Activated effector memory CD4-positive, alpha-beta T cell treated with anti-CD3 and anti-CD28 coated beads, Interleukin-2, amount 50 U/mL, for 16 hours (primary cell): ENCODE results near the gene FAM124A.

Experiments
- DNase-seq: peaks from one replicate; pipeline ENCODE4 v3.0.0-alpha.2; 2020

Gene FAM124A

GRCh38 chr13:51221108-51221507 lies 1.1 kb upstream of the FAM124A start:
- DNase-seq = no peak

- no peak for DNase-seq
Observed at GRCh38 chr13:51221674-51222036, 543 bp upstream of the FAM124A start.

DNA sequence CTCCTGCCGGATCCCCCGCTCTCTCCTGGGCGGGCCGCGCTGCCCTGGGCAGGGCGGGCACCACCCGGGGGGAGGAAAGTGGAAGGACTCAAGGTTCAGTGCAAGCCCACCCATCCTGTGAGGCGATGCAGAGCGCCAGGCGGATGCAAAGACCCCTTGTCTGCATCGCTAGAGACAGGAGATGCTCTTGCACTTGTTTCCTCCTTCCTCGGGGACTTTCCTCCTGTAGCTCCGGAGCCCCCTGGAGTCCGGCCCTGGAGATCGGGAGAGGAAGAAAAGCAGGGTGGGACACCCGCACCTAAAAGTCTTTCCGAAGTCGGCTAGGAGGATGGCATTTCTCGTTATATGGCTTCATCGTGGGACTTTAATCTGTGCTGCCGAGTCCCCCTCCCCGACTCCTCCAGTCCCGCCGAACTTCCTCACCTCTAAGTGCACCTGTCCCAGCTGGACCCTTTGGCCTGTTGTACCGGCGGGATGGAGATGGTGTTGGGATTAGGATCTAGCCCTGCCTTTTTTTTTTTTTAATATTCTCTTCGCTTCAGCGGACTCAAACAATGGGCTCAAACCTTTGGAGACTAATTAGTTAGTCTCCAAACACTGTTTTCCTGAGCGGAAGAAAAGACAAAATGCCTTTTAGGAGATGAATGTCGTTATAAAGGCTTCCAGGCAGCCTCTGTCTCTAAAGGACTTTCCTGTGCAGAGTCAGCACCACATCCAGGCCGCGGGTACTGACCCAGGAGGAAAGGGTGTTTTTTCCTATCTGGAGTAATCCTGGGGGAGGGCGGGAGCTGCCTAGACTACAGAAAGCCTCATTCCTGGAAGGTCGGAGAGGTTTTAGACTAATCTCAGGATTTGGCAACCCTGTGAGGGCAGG lies 725 bp downstream of the FAM124A start:
- DNase-seq = no peak

DNA sequence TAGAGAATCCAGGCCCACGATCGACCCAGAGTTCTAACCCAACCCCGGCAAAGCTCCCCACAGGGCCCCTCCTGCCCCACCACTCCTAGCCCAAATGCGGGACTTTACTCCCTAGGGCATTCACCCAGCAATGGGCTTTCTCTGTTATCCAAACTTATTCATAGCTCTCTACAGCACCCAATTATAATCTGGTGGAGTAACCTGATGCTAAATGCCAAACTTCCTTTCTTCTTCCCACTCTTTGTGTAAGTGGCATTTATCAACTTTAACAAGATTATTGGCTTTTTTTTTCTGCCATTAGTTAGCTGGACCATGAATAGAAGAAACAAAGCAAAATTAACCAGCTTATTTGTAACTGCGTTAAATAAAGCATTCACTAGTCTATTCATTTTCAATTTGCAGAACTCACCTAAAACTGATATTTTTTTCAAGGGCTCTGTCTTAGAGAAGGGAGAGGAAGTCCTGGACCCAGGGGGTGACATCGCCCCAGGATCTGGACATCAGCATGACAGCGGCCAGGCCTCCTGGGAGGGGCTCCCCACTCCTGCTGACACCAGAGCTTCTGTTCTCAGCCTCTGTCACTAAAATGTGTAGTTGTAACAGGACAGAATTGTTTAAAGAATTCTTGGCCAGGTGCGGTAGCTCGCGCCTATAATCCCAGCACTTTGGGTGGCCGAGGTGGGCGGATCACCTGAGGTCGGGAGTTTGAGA lies 1.5 kb downstream of the FAM124A start:
- DNase-seq = no peak

DNA sequence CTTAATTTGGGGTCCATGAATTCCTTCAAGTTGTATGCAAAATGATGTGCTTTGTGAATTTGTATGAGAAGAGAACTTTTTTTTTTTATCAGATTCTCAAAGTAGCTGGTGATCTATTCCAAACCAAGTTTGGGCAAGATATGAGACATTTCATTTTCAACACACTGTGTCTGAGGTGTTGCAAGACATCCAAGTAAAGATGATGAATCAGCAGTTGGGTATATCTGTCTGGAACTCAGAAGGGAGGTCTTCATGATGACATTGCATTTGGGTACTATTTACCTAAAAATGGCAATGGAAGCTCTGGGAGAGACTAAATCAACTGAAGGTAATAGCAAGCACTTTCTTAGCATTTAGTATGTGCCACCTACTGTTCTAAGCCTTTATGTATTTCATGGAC lies 2.8 kb downstream of the FAM124A start:
- no peak for DNase-seq

- DNase-seq = no peak
Observed at GRCh38 chr13:51227404-51227803, 5.2 kb downstream of the FAM124A start.

DNA sequence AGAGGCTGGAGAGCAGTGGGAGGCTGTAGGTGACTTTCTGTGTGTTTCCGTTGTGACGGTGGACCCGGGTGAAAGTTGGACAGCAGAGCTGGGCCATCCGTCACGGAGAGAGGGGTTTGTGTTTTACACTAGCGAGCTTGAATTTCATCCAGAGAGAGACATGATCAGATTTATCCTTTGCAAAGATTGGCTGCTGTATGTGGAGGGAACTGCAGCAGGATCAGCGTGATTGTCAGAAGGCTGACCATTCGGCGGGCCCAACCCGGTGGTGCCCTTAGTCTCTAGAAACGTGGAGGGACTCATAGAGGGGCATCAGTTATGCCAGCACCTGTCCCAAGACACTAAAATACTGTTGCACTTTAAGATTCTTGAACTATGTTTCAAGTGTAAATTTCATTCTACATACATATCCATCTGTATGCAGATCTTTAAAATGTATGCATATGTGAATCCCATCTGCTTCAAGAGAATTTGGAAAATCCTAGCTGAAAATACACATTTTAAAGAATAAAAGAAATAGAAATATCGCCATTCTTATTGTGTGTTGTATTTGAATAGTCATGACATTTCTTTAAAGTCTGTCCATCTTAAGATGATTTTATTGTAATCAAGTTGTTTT lies 7.0 kb downstream of the FAM124A start:
- DNase-seq = no peak

DNA sequence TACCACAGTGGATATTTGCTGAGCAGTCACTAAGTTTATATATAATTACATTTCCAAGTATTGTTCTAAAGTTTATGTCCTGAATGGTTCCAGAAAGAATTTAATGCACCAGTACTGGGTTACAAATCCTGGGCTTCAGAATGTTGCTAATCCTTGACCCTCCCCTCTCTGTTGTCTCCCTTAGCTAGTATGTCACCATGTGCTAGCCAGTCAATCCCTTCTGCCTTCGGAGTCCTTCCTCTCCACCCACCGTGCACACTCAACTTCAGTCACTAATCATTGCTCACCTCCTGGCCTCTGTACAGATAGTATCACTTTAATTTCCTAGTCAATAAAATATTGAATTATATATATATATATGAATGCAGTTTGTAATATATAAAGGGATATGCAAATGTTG lies 7.5 kb downstream of the FAM124A start:
- no peak for DNase-seq

- no peak for DNase-seq
Observed at GRCh38 chr13:51230477-51231105, 8.4 kb downstream of the FAM124A start.

GRCh38 chr13:51231456-51231855 lies 9.3 kb downstream of the FAM124A start:
- DNase-seq = no peak

- DNase-seq = no peak
Observed at GRCh38 chr13:51232328-51232727, 10.1 kb downstream of the FAM124A start.

DNA sequence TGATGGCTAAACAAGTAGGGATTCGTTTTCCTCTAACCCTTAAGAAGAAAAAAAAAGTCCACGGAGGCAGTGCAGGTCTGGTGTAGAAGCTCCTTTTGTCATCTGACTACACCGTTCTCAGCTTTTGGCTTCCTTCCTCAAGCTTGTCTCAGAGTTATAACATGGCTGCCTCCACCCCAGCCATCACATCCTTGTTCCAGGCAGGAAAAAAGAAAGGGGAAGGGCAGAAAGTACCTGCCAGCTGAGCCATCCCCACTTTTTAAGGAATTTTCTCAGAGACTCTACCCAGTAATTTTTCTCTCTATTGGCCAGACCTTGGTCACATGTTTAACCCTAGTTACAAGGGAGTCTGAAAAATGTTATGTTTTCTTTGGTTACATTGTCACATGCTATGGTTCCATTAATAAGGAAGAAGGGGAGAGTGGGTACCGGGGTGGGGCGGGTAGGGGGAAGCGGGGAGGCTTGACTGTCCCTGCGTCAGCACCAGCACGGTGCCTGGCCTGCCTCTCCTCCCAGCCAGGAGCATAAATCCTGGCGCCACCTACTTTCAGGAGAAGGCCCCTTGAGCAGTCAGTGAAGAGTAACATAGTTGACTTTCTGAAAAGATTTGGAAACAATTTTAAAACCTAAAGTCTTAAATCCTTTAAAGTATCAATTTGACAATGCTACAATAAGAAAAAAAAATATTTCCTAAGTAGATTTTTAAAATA lies 11.1 kb downstream of the FAM124A start:
- DNase-seq = no peak

- no peak for DNase-seq
Observed at GRCh38 chr13:51234676-51235075, 12.5 kb downstream of the FAM124A start.

GRCh38 chr13:51235186-51235585 lies 13.0 kb downstream of the FAM124A start:
- DNase-seq = no peak

DNA sequence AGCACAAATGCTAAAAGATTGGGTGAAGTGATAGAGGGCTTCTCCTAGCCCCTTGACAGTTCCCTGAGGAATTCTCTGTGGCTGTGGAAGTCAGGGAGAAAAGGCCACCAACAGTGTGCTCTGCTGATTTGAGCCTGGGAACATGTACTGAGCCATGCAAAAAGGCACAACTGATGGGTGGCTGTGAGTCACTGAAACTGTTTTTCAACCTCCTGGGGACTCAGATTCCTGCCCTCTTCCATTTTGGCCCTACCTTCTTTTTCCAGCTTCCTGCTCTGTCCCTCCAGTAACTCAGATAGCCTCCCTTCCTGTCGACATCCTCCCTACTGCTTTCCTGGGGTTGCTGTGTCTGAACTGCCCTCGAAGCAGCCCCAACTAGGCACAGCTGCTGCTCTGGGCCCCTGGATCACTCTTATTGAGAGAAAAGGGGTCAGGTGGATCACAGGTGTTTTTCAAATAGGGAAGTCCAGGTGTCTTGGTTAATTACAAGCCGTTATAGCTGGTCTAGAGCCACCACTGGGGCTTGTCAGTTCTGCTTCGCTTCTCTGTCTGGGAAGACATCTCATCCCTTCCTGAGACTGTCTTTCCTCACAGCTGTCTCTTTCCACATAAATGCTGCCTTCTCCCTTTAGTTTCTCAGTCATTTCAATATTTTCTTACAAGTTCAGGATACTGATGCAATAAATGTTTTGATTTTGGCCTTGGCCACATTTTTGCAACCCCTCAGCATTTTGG lies 13.7 kb downstream of the FAM124A start:
- no peak for DNase-seq

DNA sequence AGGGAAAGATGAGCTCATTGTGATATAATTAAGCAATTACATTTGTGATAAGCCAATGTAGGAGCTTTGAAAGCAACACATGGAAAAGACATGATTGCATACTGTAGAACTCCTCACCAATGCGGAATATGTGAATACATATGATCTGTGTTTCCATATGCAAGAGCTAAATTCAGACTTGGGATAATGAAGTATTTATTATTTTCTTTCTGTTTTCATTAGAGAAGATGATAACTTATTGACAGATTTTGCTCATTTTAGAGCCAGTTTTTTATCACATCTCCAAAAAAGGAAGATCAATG lies 14.2 kb downstream of the FAM124A start:
- no peak for DNase-seq

DNA sequence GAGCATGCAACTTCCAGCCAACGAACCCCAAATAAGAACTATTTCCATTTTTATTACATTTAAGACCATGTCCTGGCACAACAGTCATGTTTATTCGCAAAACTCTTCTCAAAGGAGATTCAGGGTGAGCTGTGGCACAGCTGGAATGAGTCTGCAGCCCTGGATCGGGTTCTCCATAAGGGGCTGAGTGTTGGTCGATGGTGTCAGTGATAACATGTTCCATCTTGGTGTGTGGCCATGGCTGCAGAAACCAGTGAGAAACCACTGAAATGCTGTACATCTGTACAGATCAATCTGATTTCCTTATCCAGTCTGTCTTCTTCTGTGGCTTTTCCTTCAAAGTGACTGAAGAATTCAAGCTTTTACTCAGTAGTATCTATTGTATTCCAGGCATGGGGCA lies 15.2 kb downstream of the FAM124A start:
- no peak for DNase-seq

DNA sequence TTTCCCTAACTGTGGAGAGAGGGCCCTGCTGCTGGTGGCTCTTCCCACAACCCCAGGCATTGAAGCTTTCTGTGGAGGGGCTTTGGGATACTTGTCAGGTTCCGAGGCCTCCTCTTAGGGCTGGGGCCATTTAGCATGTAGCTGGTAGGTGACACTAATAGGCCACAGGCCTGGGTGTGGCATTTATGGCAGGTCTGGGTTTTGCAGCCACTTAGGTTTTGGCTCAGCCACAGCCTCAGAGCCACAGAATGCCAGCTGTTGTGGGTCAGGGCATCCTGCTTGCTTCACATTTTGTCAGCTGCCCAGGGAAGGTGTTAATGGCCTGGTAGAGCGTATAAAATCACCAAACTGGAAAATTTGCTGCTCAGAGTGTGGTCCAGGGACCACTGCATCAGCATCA lies 15.7 kb downstream of the FAM124A start:
- no peak for DNase-seq

DNA sequence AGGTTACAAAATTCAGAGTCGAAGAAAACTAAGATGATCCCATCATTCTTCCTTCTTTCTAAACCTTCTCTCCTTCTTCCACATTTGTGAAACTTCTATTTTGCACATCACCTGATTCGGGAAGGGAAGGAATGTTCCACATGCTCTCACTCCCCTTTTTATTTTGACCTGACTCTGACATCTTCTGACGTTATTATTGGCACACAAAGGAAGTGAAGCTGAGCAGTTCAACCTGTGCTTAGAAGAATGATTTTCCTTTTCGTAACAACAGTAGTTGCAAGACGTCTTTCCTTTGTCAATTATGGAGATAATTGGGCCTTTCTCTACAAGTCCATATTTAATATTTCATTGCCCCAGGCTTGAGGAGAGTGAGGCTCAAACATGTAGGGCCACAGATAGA lies 18.0 kb downstream of the FAM124A start:
- DNase-seq = no peak

- DNase-seq = no peak
Observed at GRCh38 chr13:51240958-51241357, 18.8 kb downstream of the FAM124A start.

DNA sequence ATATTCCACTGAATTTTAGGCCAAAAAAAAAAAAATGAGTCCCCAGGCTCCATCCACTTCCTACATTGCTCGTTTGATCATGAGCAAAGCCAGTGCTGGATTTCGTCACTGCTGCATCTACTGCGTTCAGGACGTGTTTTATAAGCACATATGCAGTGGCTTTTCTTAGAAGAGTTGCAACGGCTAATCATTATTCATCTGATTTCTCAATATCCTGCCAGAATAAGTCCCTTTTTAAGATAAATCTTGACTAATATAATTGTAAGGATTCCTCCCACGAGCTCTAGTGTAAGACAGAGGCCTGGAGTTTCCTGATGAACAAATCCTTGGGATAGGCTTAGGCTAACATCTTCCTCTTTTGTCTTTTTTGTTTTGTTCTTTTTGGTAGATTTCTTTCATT lies 19.5 kb downstream of the FAM124A start:
- DNase-seq = no peak

DNA sequence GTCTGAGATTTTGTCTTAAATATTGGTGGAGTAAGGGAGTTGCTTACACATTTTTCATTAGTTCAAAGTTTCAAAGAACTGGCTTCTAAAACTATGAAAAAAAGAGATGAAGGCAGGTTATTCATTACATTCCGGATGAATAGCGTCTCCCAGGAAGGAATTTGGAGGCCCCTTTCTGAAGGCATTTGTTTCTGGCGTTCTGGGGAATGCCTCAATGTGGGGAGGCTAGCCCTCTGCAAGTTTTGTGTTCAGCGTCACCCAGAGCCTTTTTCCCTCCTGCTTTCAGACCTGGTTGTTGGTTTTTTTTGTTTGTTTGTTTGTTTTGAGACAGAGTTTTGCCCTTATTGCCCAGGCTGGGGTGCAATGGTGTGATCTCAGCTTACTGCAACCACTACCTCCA lies 21.0 kb downstream of the FAM124A start:
- DNase-seq = no peak
